Smooth muscle cell (in vitro differentiated cells): ENCODE results near the gene TBC1D9B. TPM values are rescaled to one million over a fixed set of nuclear protein-coding genes. Genes with fewer than 3 reads are reported as not detected.
A peak's percentile ranks its signal among the peaks of the same experiment; 100 is the strongest.

ENCODE experiments used
- DNase-seq: peaks from one replicate; lab custom pipeline; 2025; ENCODE audit not compliant: unreplicated experiment; lab: John Stamatoyannopoulos, UW
- H2AFZ ChIP-seq: fragments of 200-600 bp; sonication (generic); 2 replicates; pipeline ENCODE4 v1.6.0; 2016; ENCODE audit warnings: antibody characterized with exemption, low read depth, mild to moderate bottlenecking
- H3F3A ChIP-seq: fragments of 200-600 bp; sonication (generic); 2 replicates; pipeline ENCODE4 v1.6.0; 2017; ENCODE audit warnings: antibody characterized with exemption, low read depth
- H3K27ac ChIP-seq: fragments of 200-600 bp; sonication (generic); 2 replicates; pipeline ENCODE4 v1.5.1; 2016; ENCODE audit warnings: low read depth, mild to moderate bottlenecking
- H3K27me3 ChIP-seq: fragments of 200-600 bp; sonication (generic); 2 replicates; pipeline ENCODE4 v1.6.1; 2016; ENCODE audit warnings: low read depth, mild to moderate bottlenecking
- H3K36me3 ChIP-seq: fragments of 200-600 bp; sonication (generic); 2 replicates; pipeline ENCODE4 v1.5.1; 2016; ENCODE audit warnings: low read depth
- H3K4me1 ChIP-seq: fragments of 200-600 bp; sonication (generic); 2 replicates; pipeline ENCODE4 v1.5.1; 2016; ENCODE audit warnings: low read depth
- H3K4me2 ChIP-seq: fragments of 200-600 bp; sonication (generic); 2 replicates; pipeline ENCODE4 v1.6.0; 2016; ENCODE audit warnings: mild to moderate bottlenecking
- H3K4me3 ChIP-seq: fragments of 200-600 bp; sonication (generic); 2 replicates; pipeline ENCODE4 v1.5.1; 2016; ENCODE audit warnings: mild to moderate bottlenecking
- H3K79me2 ChIP-seq: fragments of 200-600 bp; sonication (generic); 2 replicates; pipeline ENCODE4 v1.6.0; 2016; ENCODE audit warnings: low read depth, mild to moderate bottlenecking
- H3K9ac ChIP-seq: fragments of 200-600 bp; sonication (generic); 2 replicates; pipeline ENCODE4 v1.6.0; 2016; ENCODE audit warnings: low read depth
- H3K9me3 ChIP-seq: fragments of 200-600 bp; sonication (generic); replicated peaks from 2 replicates; pipeline ENCODE4 v1.5.1; 2016; ENCODE audit warnings: low read depth
- H4K20me1 ChIP-seq: fragments of 200-600 bp; sonication (generic); 2 replicates; pipeline ENCODE4 v1.6.0; 2016; ENCODE audit warnings: low read depth
- CTCF ChIP-seq: fragments of 200-600 bp; sonication (generic); IDR thresholded peaks from 2 replicates; pipeline ENCODE4 v1.5.1; 2017; ENCODE audit warnings: borderline replicate concordance, mild to moderate bottlenecking, antibody characterized with exemption; ENCODE audit not compliant: insufficient read depth, poor library complexity, severe bottlenecking
- WGBS: methylation state at CpG from one replicate; pipeline ENCODE4 v1.1.7; 2016; ENCODE audit warnings: low lambda C conversion rate; 5-methylcytosine and 5-hydroxymethylcytosine counted together
- polyA plus RNA-seq: library from polyadenylated mRNA; unstranded; fragments of >200 nt; fragmentation: Nextera tagmentation; extraction: Ambion mirVana; gene quantifications from 2 replicates; pipeline ENCODE4 v1.2.1, GENCODE V29; 2016
- total RNA-seq: library from RNA; depleted of rRNA; stranded (reverse); fragments of >200 nt; gene quantifications from 2 replicates; pipeline ENCODE4 v1.2.3, GENCODE V29; 2014

Gene TBC1D9B
- total RNA-seq, result 47.5 and 58.0 TPM in 2 replicates
- polyA plus RNA-seq, result 62.3 and 72.6 TPM in 2 replicates

GRCh38 chr5:179907556-179908324 is at the start of gene TBC1D9B:
TBC1D9B (minus strand) TSS chr5:179907897; CDS start chr5:179907821, 76 bp downstream.
- Histone ChIP-seq H3K27me3 (no peaks in the 10 kb centered on the region), H3K27ac (no peak within 1 kb of the TSS), H3K4me2 (peak within 1 kb of the TSS; percentile 98), H3K9ac (peak within 1 kb of the TSS; percentile 32), H2AFZ (peak within 1 kb of the TSS; percentile 99), H3K36me3 (no peaks in the 10 kb centered on the region), H3K9me3 (no peaks in the 10 kb centered on the region), H3K4me3 (peak within 1 kb of the TSS; percentile 73), H3F3A (no peaks in the 10 kb centered on the region), H3K79me2 (peaks cover 13% of the 10 kb centered on the region), H4K20me1 (peaks cover 13% of the 10 kb centered on the region), H3K4me1 (no peaks in the 10 kb centered on the region)
- TF ChIP-seq CTCF, result peak; percentile 33
- 27% methylated on average over 20 of the region's 105 CpGs for WGBS
- peak; percentile 44 for DNase-seq

GRCh38 chr5:179955630-179956029 is 47.9 kb upstream of the TBC1D9B start:
- Histone ChIP-seq H4K20me1 (no peaks in the 10 kb centered on the region), H3K27me3 (no peaks in the 10 kb centered on the region), H3K4me2 (no peak overlapping the region), H3K79me2 (no peaks in the 10 kb centered on the region), H3K4me3 (no peak overlapping the region), H3K9ac (no peak overlapping the region), H3K36me3 (no peaks in the 10 kb centered on the region), H3K4me1 (no peaks in the 10 kb centered on the region), H3K9me3 (no peaks in the 10 kb centered on the region), H2AFZ (no peak overlapping the region), H3F3A (no peaks in the 10 kb centered on the region), H3K27ac (no peak overlapping the region)
- 86% methylated on average over 2 of the region's 2 CpGs for WGBS
- TF ChIP-seq CTCF, result no peak
- DNase-seq, result no peak

- Histone ChIP-seq H3K4me3 (no peak overlapping the region), H3K79me2 (no peaks in the 10 kb centered on the region)
- WGBS, result 96% methylated on average over 6 of the region's 6 CpGs
Measured at GRCh38 chr5:179955062-179955461, 47.4 kb upstream of the TBC1D9B start.

More at GRCh38 chr5:179955062-179955461, 47.4 kb upstream of the TBC1D9B start:
- H2AFZ ChIP-seq, result no peak overlapping the region
- H3F3A ChIP-seq, result no peaks in the 10 kb centered on the region
- no peak for DNase-seq
- H3K27me3 ChIP-seq, result no peaks in the 10 kb centered on the region
- no peaks in the 10 kb centered on the region for H3K36me3 ChIP-seq
- no peak for TF ChIP-seq CTCF
- no peaks in the 10 kb centered on the region for H3K4me1 ChIP-seq
- H3K9me3 ChIP-seq, result no peaks in the 10 kb centered on the region
- H4K20me1 ChIP-seq, result no peaks in the 10 kb centered on the region
- H3K27ac ChIP-seq, result no peak overlapping the region
- H3K4me2 ChIP-seq, result no peak overlapping the region
- H3K9ac ChIP-seq, result no peak overlapping the region
